Right ventricle myocardium superior (tissue), 1 donor: ENCODE results near the gene MLH3. TPM values are rescaled to one million over a fixed set of nuclear protein-coding genes. Genes with fewer than 3 reads are reported as not detected.

Source experiments
- ATAC-seq: fragments of 200-7000 bp; cut with Tn5 transposase; one replicate; pipeline ENCODE4 v1.9.1; 2020; ENCODE audit warnings: mild to moderate bottlenecking; ENCODE audit not compliant: poor library complexity
- DNase-seq: peaks from one replicate; pipeline ENCODE4 v3.0.0-alpha.2; 2020
- intact Hi-C: fragments of 100-400 bp; cut with DNase I; formaldehyde crosslinking; loops from one replicate; pipeline ENCODE4 v1.11.2; 2022
- total RNA-seq: library from RNA; stranded (reverse); fragmentation: NEBNext Ultra II Directional; extraction: Animal tissue kit (Norgen Biotek cat#: 25700); gene quantifications from one replicate; pipeline ENCODE4 v1.2.1, GENCODE V29; 2021
- donor health status: DM: no; HTN: yes; CAD: no; lungs with severe emphysema.

MLH3 gene
- total RNA-seq, 1 donor from 2014 or later = 21.8 TPM

GRCh38 chr14:74979029-74979428, 72.2 kb downstream of the MLH3 start:
- DNase-seq = no peak
- ATAC-seq = no peak
- intact Hi-C loops = no loop called here

DNA sequence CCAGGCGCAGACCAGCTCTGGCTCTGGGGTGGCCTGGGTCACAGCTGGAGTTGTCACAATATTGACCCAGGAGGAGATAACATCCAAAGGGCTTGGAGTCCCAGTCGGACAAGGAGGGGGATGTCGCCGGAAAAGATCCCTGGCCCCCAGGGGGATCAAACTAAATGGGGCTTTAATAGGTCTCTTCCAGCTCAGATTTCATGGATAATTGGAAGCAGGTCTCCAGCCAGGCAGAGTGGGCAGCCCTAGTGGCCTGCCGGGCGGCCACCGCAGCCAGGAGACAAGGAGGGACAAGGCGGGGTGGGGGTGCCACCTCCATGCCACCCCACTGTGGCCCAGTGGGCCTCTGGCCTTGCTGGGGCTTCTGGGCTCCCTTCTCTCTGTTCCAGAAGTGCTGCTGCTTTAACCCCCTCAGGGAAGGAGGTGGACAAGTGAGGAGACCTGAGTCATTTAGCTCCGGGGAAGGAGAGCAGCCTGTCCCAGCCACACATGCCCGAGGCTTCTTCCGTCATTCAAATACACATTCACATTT, 72.8 kb downstream of the MLH3 start:
- DNase-seq (no peak), ATAC-seq (no peak)
- intact Hi-C loops = no loop called here

- ATAC-seq (no peak), DNase-seq (no peak)
- intact Hi-C loops = no loop called here
These were observed 73.3 kb downstream of the MLH3 start for GRCh38 chr14:74977901-74978385.

- no peak for ATAC-seq
- intact Hi-C loops = no loop called here
- DNase-seq = no peak
These were observed 73.9 kb downstream of the MLH3 start for GRCh38 chr14:74977164-74977900.

- DNase-seq = no peak
- ATAC-seq = no peak
These were observed 74.8 kb downstream of the MLH3 start for GRCh38 chr14:74976264-74977113.

DNA sequence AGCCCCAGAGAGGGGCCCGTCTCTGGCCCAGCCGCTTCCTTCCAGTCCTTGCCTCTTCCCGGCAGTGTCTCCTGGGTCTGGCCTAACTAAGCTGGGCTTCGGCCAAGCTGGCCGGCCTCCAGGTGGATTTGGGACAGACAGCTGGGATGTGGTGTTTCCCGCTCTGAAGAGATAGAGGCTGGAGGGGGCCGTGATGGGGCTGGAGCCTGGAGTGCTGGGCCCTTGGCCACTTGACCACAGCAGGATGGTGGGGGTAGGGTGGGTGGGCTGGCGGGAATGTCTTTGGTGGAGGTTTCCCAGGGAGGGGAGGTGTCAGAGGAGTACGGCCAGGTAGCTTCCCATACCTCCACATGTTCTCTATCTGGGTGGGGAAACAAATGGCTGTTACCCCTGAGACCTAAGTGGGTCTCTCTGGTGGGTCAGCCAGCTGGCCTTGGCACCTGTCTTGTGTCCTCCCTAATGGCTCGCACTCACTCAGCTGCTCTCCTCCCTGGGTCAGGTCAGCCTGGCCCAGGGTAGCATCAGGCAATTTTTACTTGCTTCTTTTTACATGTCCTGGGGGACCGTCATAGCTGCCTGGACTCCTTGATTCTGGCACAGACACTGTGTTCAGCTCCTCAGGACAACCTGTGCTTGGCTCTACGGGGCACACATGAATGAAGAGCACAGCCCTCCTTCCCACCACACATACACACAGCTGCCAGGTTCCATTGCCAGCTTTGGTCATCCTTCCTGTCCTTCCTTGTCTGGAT, 76.0 kb downstream of the MLH3 start:
- peak; percentile 86 for ATAC-seq
- intact Hi-C loops = no loop called here
- peak; percentile 97 for DNase-seq

More at GRCh38 chr14:74976264-74977113, 74.8 kb downstream of the MLH3 start:
- intact Hi-C loops = no loop called here

DNA sequence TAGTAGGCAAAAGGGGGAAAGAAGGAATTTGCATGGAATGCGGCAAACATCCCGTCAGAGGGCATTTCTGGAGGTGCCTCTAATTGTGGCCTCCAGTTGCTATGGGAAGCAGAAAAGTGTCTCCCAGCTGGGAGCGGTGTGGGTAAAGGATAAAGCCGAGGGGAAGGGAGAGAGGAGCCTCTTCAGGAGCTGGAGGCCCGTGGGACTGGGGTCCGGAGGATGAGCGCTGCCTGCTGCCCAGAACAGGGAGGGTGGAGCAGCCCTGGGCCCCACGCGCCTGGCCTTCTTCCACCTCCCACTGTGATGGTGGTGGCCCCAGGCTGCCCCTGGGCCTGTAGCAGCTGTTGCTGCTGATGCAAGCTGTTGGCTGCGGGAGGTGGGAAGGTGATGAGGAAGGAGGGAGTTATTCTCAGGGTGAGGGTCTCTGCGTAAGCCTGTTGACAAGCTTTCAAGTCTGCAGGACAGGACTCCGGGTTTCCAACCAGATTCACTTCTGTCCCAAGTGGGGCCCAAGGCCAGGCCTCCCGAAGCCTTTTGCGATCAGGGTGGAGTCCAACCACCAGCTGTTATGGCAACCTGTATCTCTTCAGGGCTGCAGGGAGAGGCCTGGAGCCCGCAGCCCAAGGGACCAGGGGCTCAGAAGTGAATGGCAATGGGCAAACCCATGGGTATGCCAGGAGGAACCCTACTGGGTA, 76.8 kb downstream of the MLH3 start:
- peak; percentile 70 for ATAC-seq
- intact Hi-C loops = no loop called here
- DNase-seq = peak; percentile 80

- intact Hi-C loops = no loop called here
- DNase-seq (no peak), ATAC-seq (no peak)
These were observed 77.3 kb downstream of the MLH3 start for GRCh38 chr14:74973905-74974363.

GRCh38 chr14:74973003-74973653, 78.1 kb downstream of the MLH3 start:
- intact Hi-C loops = no loop called here
- peak; percentile 58 for ATAC-seq
- peak; percentile 86 for DNase-seq

- intact Hi-C loops = no loop called here
These were observed 82.5 kb downstream of the MLH3 start for GRCh38 chr14:74968811-74969210.

GRCh38 chr14:74965486-74966153, 85.6 kb downstream of the MLH3 start:
- no peak for DNase-seq
- ATAC-seq = no peak
- intact Hi-C loops = no loop called here

More at GRCh38 chr14:74968811-74969210, 82.5 kb downstream of the MLH3 start:
- no peak for DNase-seq
- no peak for ATAC-seq

DNA sequence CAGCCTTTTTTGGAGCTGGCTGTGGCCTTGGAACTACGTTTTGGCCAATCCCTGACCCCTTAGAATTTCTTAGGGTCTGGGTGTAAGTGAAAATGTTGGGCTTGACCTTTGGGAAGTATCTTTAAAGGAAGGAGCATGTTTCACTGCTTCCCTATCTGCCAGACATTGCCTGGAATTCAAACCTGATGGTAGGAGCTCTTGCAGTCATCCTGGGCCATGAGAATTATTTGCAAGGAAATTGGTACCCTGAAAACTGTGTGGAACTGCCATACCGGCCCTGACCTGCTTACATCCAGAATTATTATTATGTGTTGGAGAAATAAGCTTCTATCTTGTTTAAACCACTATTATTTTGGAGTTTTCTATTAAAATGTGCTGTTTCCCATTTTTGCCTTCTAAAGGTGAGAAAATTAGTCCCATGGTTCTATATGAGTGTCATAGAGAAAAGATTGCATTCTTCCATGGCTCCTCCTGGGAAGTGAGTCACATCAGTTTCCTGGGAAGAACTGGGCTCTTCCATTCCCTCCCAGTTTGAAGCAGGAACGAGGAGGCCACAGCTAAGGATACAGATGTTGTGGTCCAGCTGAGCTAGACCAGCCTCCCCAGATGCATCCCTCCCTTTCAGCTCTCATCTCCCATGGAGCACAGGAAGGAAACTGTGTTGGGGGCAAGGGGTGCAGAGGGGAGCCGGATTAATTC, 86.3 kb downstream of the MLH3 start:
- ATAC-seq = no peak
- intact Hi-C loops = no loop called here
- no peak for DNase-seq

Other genes with a start within 250 kb of the MLH3 start
- not detected for gene PROX2, start 175.3 kb downstream of the MLH3 start, total RNA-seq
- 205 TPM for gene DLST, start 169.6 kb downstream of the MLH3 start, total RNA-seq
- gene RPS6KL1, start 128.2 kb downstream of the MLH3 start, total RNA-seq = 16.8 TPM
- gene PGF, start 95.9 kb downstream of the MLH3 start, total RNA-seq = 5.1 TPM
- gene EIF2B2, start 48.5 kb downstream of the MLH3 start, total RNA-seq = 29.5 TPM
- gene ACYP1, start 12.6 kb upstream of the MLH3 start, total RNA-seq = 11.9 TPM
- 11.3 TPM for gene ZC2HC1C, start 18.2 kb upstream of the MLH3 start, total RNA-seq
- 109 TPM for gene NEK9, start 75.6 kb upstream of the MLH3 start, total RNA-seq
- 235 TPM for gene TMED10, start 125.1 kb upstream of the MLH3 start, total RNA-seq
- 11.9 TPM for gene FOS, start 227.4 kb upstream of the MLH3 start, total RNA-seq